Esophagus muscularis mucosa (tissue), 4 donors: ENCODE results near the gene OR4K1. TPM values are rescaled to one million over a fixed set of nuclear protein-coding genes. Genes with fewer than 3 reads are reported as not detected.

Experiments
- DNase-seq: peaks from one replicate; pipeline ENCODE4 v3.0.0-alpha.2; 2017; ENCODE audit errors: extremely low spot score
- H3K27ac ChIP-seq, 4 donors: fragments of 200-600 bp; sonication (generic); replicated peaks in 1 of 4; 1 replicate in 3 of 4; 2 replicates in 1 of 4; pipeline ENCODE4 v1.5.1; 2016 to 2019; ENCODE audit warnings: mild to moderate bottlenecking in 1 of 4
- H3K27me3 ChIP-seq, 4 donors: fragments of 200-600 bp; sonication (generic); one replicate each; pipeline versions ENCODE4 v1.5.1 to v1.6.0; 2016 to 2019
- H3K36me3 ChIP-seq, 4 donors: fragments of 200-600 bp; sonication (generic); one replicate each; pipeline ENCODE4 v1.5.1; 2016 to 2019
- H3K4me1 ChIP-seq, 4 donors: fragments of 200-600 bp; sonication (generic); one replicate each; pipeline ENCODE4 v1.5.1; 2016 to 2019
- H3K4me3 ChIP-seq, 4 donors: fragments of 200-600 bp; sonication (generic); 1 replicate in 2 of 4; 2 replicates in 2 of 4; pipeline ENCODE4 v1.5.1; 2016 to 2019; ENCODE audit warnings: mild to moderate bottlenecking in 4 of 4, moderate library complexity in 1 of 4
- H3K9me3 ChIP-seq, 4 donors: fragments of 200-600 bp; sonication (generic); 1 replicate in 3 of 4; 2 replicates in 1 of 4; pipeline ENCODE4 v1.5.1; 2016 to 2019
- CTCF ChIP-seq, 3 experiments: fragments of 200-600 bp in 2 of 3; fragments of 450-650 bp in 1 of 3; sonication (generic) in 2 of 3; IDR thresholded peaks; one replicate each; pipeline ENCODE4 v1.5.1; 2017 to 2019; ENCODE audit warnings: antibody characterized with exemption in 3 of 3, mild to moderate bottlenecking in 2 of 3, moderate library complexity in 1 of 3
- EP300 ChIP-seq: sonication (generic); formaldehyde crosslinking; IDR thresholded peaks from one replicate; pipeline ENCODE4 v1.6.1; 2017; ENCODE audit warnings: antibody characterized with exemption
- POLR2A ChIP-seq: fragments of 450-650 bp; IDR thresholded peaks from one replicate; pipeline ENCODE4 v1.6.1; 2017; ENCODE audit warnings: antibody characterized with exemption, moderate library complexity, mild to moderate bottlenecking, low read depth
- POLR2AphosphoS5 ChIP-seq, 2 donors: sonication (generic); formaldehyde crosslinking; IDR thresholded peaks; one replicate each; pipeline ENCODE4 v1.6.1; 2017; ENCODE audit warnings: antibody characterized with exemption in 2 of 2
- WGBS: methylation state at CpG from one replicate; pipeline ENCODE4 v1.1.5; 2018; 5-methylcytosine and 5-hydroxymethylcytosine counted together
- intact Hi-C: fragments of 100-400 bp; cut with DNase I; formaldehyde crosslinking; loops from one replicate; pipeline ENCODE4 v1.15.1; 2023
- total RNA-seq, 4 donors: library from RNA; depleted of rRNA; stranded (reverse); fragments of >200 nt; gene quantifications; one replicate each; pipeline versions ENCODE4 v1.1.0 to v1.2.1, GENCODE V29; 2016

Gene OR4K1
- not detected for total RNA-seq

- intact Hi-C loops: no loop called here
- DNase-seq: no peak
- Histone ChIP-seq H3K27ac (no peak within 1 kb of the TSS), H3K9me3 (no peaks in the 10 kb centered on the region), H3K4me3 (no peak within 1 kb of the TSS), H3K4me1 (no peaks in the 10 kb centered on the region), H3K27me3 (no peaks in the 10 kb centered on the region), H3K36me3 (no peaks in the 10 kb centered on the region)
- no peak for TF ChIP-seq EP300
- WGBS: 66% methylated on average over 3 of the region's 3 CpGs
Measured at GRCh38 chr14:19930617-19931016, at the start of gene OR4K1. Gene OR4K1 (plus strand): TSS chr14:19930917. CDS start chr14:19935667, 4,750 bp downstream.

DNA sequence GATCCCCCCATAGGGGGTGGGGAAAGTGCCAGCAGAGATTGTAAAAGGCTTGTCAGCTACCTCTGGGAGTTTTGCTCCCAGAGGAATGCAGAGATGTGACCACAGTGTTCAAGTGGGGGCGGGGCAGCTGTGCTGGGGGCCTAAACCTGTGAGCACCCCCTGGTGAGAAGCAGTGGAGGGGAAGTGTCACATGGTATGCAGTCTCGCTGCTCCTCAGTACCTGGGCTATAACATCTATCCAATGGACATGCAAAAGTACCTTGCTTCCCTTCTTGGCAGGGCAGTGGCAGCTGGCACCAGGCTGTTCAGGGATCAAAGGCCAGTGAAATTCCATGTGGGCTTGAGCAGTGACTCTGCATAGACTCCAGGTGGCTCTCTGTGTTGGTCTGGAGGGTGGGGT is 35.4 kb upstream of the OR4K1 start:
- no peaks in the 10 kb centered on the region for H3K4me1 ChIP-seq
- H3K4me3 ChIP-seq: no peak overlapping the region
- no peaks in the 10 kb centered on the region for H3K27me3 ChIP-seq
- H3K9me3 ChIP-seq: peaks cover 0 to 71% (median 24%) of the 10 kb centered on the region in 4 donors
- H3K36me3 ChIP-seq: no peaks in the 10 kb centered on the region
- DNase-seq: no peak
- intact Hi-C loops: no loop called here
- TF ChIP-seq CTCF (IDR thresholded peaks at IDR 0.05): no peak
- no peak for TF ChIP-seq POLR2AphosphoS5 (IDR thresholded peaks at IDR 0.05)
- TF ChIP-seq POLR2A: no peak
- no peak for TF ChIP-seq EP300
- no peak overlapping the region for H3K27ac ChIP-seq
- whole genome bisulfite sequencing: 49% methylated on average over 2 of the region's 2 CpGs

DNA sequence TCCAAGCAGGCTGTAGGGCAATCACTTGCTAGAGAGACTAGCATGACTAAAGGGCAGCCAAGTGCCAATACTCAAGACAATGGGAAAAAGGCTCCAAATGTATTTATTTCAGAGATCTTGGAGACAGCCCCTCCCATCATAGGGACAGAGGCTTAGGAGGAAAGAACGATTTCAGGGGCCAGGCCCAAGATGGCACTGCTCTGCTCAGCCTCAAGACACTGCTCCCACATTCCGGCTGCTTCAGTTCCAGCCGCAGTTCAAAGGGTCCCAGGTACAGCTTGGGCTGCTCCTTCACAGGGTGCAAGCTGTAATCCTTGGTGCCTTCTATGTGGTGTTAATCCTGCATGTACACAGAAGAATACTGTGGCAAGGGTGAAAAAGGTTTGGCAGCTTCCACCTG is 29.7 kb upstream of the OR4K1 start:
- H3K27me3 ChIP-seq: peaks cover 0 to 3% (median 0%) of the 10 kb centered on the region in 4 donors
- no peaks in the 10 kb centered on the region for H3K4me1 ChIP-seq
- H3K9me3 ChIP-seq: peaks cover 0 to 20% (median 5%) of the 10 kb centered on the region in 4 donors
- 53% methylated on average over 3 of the region's 3 CpGs for WGBS
- H3K27ac ChIP-seq: no peak overlapping the region
- TF ChIP-seq EP300: no peak
- TF ChIP-seq CTCF (IDR thresholded peaks at IDR 0.05): no peak
- no peak for TF ChIP-seq POLR2A
- no peak for TF ChIP-seq POLR2AphosphoS5 (IDR thresholded peaks at IDR 0.05)
- H3K4me3 ChIP-seq: no peak overlapping the region
- intact Hi-C loops: no loop called here
- DNase-seq: no peak
- no peaks in the 10 kb centered on the region for H3K36me3 ChIP-seq

GRCh38 chr14:19902409-19902808 is 28.3 kb upstream of the OR4K1 start:
- peaks cover 0 to 5% (median 1%) of the 10 kb centered on the region in 4 donors for H3K9me3 ChIP-seq
- no peak for DNase-seq
- no peaks in the 10 kb centered on the region for H3K36me3 ChIP-seq
- TF ChIP-seq CTCF (IDR thresholded peaks at IDR 0.05): no peak
- TF ChIP-seq POLR2AphosphoS5 (IDR thresholded peaks at IDR 0.05): no peak
- no peak for TF ChIP-seq EP300
- no peak for TF ChIP-seq POLR2A
- H3K27me3 ChIP-seq: peaks cover 0 to 3% (median 0%) of the 10 kb centered on the region in 4 donors
- WGBS: 81% methylated on average over 4 of the region's 4 CpGs
- no peaks in the 10 kb centered on the region for H3K4me1 ChIP-seq
- H3K27ac ChIP-seq: no peak overlapping the region
- intact Hi-C loops: no loop called here
- H3K4me3 ChIP-seq: no peak overlapping the region

DNA sequence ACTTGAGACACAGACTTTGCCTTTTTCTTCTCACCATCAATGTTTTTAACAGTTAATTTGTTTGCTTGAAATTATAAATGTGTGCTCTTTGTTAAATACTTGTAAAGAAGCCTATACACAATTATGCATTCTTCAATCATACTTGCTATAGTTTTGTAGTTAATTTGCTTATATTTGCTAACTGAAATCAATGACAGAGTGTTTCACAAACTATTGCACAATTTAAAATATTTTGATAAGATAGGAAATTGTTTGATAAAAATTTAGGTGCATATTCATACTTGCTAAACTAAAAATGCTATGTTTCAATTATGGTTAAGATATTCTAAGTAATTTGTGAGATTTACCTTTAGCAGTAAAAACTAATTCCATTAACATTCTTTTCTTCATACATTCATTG is 24.1 kb upstream of the OR4K1 start:
- Histone ChIP-seq H3K36me3 (no peaks in the 10 kb centered on the region), H3K4me3 (no peak overlapping the region), H3K9me3 (peaks cover 0 to 5% (median 1%) of the 10 kb centered on the region in 4 donors), H3K4me1 (no peaks in the 10 kb centered on the region), H3K27ac (no peak overlapping the region), H3K27me3 (peaks cover 0 to 5% (median 0%) of the 10 kb centered on the region in 4 donors)
- DNase-seq: no peak
- intact Hi-C loops: no loop called here
- TF ChIP-seq EP300 (no peak), POLR2A (no peak), CTCF (IDR thresholded peaks at IDR 0.05) (no peak), POLR2AphosphoS5 (IDR thresholded peaks at IDR 0.05) (no peak)
